Caco-2 (cell line): Measurements from ENCODE around the gene DNAH8. TPM values are rescaled to one million over a fixed set of nuclear protein-coding genes. Genes with fewer than 3 reads are reported as not detected.

Experiments
- BruUV-seq: library from RNA; stranded (reverse); fragments of 400-500 nt; replicated peaks from 2 replicates; lab custom pipeline; 2021; lab: Mats Ljungman, UMichigan
- CTCF ChIA-PET: fragments of 300-600 bp; sonication (Branson Sonifier 250); formaldehyde crosslinking; loops from one replicate; lab custom pipeline; 2022; ENCODE audit warnings: antibody characterized with exemption; lab: Charles Lee
- POLR2A ChIA-PET: fragments of 300-600 bp; sonication (Branson Sonifier 250); formaldehyde crosslinking; loops from one replicate; lab custom pipeline; 2022; ENCODE audit warnings: antibody characterized with exemption; lab: Charles Lee
- DNase-seq, 2 experiments: peaks; one replicate each; pipeline versions ENCODE4 v3.0.0 to v3.0.0-alpha.2; 2020 to 2022
- H3K27me3 ChIP-seq: replicated peaks from 2 replicates; pipeline ENCODE4 v1.6.0; 2011; ENCODE audit warnings: low read length; ENCODE audit not compliant: control insufficient read depth, insufficient read depth
- H3K36me3 ChIP-seq: 2 replicates; pipeline ENCODE4 v1.5.1; 2011; ENCODE audit warnings: low read length; ENCODE audit not compliant: control insufficient read depth, insufficient read depth
- H3K4me1 ChIP-seq: fragments of 250-450 bp; sonication (Bioruptor Pico); 2 replicates; pipeline ENCODE4 v1.5.1; 2020; ENCODE audit warnings: mild to moderate bottlenecking
- H3K4me3 ChIP-seq: 2 replicates; pipeline ENCODE4 v1.5.1; 2011; ENCODE audit warnings: low read depth, mild to moderate bottlenecking, control low read depth, low read length
- H3K9me3 ChIP-seq: fragments of 250-450 bp; sonication (Bioruptor Pico); 2 replicates; pipeline ENCODE4 v1.5.1; 2020; ENCODE audit warnings: mild to moderate bottlenecking, moderate library complexity
- H3K27ac Mint-ChIP-seq: one replicate; pipeline ENCODE4 v1.8.0; 2022; ENCODE audit warnings: mixed read lengths; ENCODE audit not compliant: unreplicated experiment
- H3K27me3 Mint-ChIP-seq: one replicate; pipeline ENCODE4 v1.8.0; 2022; ENCODE audit warnings: mixed read lengths; ENCODE audit not compliant: insufficient read depth, unreplicated experiment
- H3K36me3 Mint-ChIP-seq: one replicate; pipeline ENCODE4 v1.8.0; 2022; ENCODE audit warnings: mild to moderate bottlenecking, mixed read lengths; ENCODE audit not compliant: insufficient read depth, unreplicated experiment
- H3K4me1 Mint-ChIP-seq: one replicate; pipeline ENCODE4 v1.8.0; 2022; ENCODE audit warnings: low read depth, mixed read lengths; ENCODE audit not compliant: unreplicated experiment
- H3K4me3 Mint-ChIP-seq: one replicate; pipeline ENCODE4 v1.8.0; 2022; ENCODE audit warnings: mild to moderate bottlenecking, moderate library complexity, mixed read lengths; ENCODE audit not compliant: unreplicated experiment
- H3K9me3 Mint-ChIP-seq: one replicate; pipeline ENCODE4 v1.8.0; 2022; ENCODE audit warnings: mixed read lengths; ENCODE audit not compliant: unreplicated experiment
- intact Hi-C: fragments of 100-400 bp; cut with micrococcal nuclease; formaldehyde crosslinking; loops from one replicate; pipeline ENCODE4 v1.10.0; 2022; ENCODE audit not compliant: unreplicated experiment
- total RNA-seq: library from RNA; stranded (reverse); gene quantifications from 2 replicates; pipeline ENCODE4 v1.2.3, GENCODE V29; 2022
- TF ChIP-seq, protein P1 (sequence below), 2 experiments: fragments of 200-600 bp in 1 of 2; IDR thresholded peaks; 1 replicate in 1 of 2; 2 replicates in 1 of 2; pipeline versions ENCODE4 v1.5.1 to v1.8.0; 2011 to 2022; ENCODE audit warnings: antibody characterized with exemption in 1 of 2, control low read depth in 1 of 2, inconsistent platforms in 1 of 2, low read depth in 1 of 2, low read length in 1 of 2, mild to moderate bottlenecking in 1 of 2, moderate library complexity in 1 of 2; ENCODE audit not compliant: insufficient read depth in 1 of 2, severe bottlenecking in 1 of 2, unreplicated experiment in 1 of 2

DNAH8 gene
- total RNA-seq, 1 experiment from 2014 or later: not detected

DNA sequence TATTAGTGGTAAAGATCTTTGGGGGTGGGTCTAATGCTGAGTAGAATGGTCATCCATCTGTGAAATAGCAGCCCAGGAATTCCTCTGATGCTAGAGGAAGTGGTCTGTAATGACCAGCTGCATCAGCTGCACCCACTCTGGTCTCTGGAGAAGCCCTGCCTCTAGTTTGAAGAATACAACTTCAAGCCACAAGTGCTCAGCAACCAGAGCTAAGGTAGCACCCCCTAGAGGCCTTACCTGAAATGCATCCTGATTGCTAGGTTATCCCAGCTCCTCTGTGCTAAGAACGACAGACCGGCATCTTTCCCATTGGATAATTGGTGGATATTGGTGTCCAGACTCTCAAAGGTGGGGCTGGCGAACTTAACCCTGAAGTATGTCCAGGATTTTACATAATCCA is 58.2 kb downstream of the DNAH8 start:
- intact Hi-C loops: no loop called here
- H3K4me3 Mint-ChIP-seq: no peak overlapping the region
- Histone ChIP-seq H3K9me3 (no peaks in the 10 kb centered on the region), H3K4me3 (no peak overlapping the region), H3K4me1 (no peaks in the 10 kb centered on the region), H3K36me3 (no peaks in the 10 kb centered on the region), H3K27me3 (no peaks in the 10 kb centered on the region)
- H3K9me3 Mint-ChIP-seq: no peaks in the 10 kb centered on the region
- no peak overlapping the region for H3K27ac Mint-ChIP-seq
- peaks cover 3% of the 10 kb centered on the region for H3K27me3 Mint-ChIP-seq
- ChIA-PET CTCF (interaction anchor here (0.6 kb wide), 1 partner anchor 117 kb away, joined by 8 read pairs; no protein-coding TSS in a partner anchor), POLR2A (interaction anchor here (0.5 kb wide), 1 partner anchor 70 kb away, joined by 8 read pairs; no protein-coding TSS in a partner anchor)
- no TSS peak for BruUV-seq
- peak in 1 of 2 experiments; percentile 29 for DNase-seq
- no peaks in the 10 kb centered on the region for H3K4me1 Mint-ChIP-seq
- TF ChIP-seq, protein P1, sequence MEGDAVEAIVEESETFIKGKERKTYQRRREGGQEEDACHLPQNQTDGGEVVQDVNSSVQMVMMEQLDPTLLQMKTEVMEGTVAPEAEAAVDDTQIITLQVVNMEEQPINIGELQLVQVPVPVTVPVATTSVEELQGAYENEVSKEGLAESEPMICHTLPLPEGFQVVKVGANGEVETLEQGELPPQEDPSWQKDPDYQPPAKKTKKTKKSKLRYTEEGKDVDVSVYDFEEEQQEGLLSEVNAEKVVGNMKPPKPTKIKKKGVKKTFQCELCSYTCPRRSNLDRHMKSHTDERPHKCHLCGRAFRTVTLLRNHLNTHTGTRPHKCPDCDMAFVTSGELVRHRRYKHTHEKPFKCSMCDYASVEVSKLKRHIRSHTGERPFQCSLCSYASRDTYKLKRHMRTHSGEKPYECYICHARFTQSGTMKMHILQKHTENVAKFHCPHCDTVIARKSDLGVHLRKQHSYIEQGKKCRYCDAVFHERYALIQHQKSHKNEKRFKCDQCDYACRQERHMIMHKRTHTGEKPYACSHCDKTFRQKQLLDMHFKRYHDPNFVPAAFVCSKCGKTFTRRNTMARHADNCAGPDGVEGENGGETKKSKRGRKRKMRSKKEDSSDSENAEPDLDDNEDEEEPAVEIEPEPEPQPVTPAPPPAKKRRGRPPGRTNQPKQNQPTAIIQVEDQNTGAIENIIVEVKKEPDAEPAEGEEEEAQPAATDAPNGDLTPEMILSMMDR (IDR thresholded peaks at IDR 0.05; ENCODE audit: insufficient read depth in 1 of 2, low read depth in 1 of 2, low read length in 1 of 2, severe bottlenecking in 1 of 2, unreplicated experiment in 1 of 2): peak; percentile 31 to 42
- no peaks in the 10 kb centered on the region for H3K36me3 Mint-ChIP-seq

DNA sequence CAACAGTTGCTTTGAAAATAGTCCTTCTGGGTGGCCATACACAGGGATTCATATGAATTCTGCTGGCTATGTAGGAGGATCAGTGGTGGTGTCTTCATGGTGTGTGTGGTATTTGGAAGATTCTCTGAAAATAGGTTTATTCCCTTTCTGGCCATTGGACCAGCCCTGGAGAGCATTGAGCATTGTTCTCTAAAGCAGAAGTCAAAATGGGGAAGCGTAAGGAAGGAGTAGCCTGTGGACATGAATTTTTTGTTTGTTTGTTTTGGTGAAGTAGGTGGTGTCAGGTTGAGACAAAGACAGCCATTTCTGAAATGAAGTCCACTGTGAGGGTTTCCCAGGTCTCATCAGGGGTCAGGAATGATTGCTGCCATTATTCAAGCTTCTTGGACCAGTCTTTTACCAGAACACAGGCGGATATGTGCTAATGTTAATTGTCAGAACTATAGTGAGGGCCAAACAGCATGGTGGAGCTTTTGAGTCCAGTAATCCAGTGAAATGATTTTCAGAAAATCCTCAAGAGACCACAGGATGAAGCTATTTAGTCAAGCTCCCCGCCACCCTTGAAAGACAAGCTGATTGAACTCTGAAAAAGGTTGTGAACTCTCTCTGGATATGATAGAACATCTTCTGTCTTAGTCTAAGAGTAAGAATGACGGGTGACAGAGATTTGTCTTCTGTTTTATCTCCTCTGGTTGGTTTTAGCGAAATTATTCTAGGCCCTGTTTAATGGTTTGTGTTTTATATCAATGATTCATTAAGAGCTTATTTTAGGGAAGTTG is 60.0 kb downstream of the DNAH8 start:
- Mint-ChIP-seq H3K27ac (no peak overlapping the region), H3K4me3 (no peak overlapping the region), H3K4me1 (no peaks in the 10 kb centered on the region), H3K9me3 (no peaks in the 10 kb centered on the region), H3K27me3 (peaks cover 3% of the 10 kb centered on the region), H3K36me3 (no peaks in the 10 kb centered on the region)
- Histone ChIP-seq H3K4me3 (no peak overlapping the region), H3K27me3 (no peaks in the 10 kb centered on the region), H3K9me3 (no peaks in the 10 kb centered on the region), H3K36me3 (no peaks in the 10 kb centered on the region), H3K4me1 (no peaks in the 10 kb centered on the region)
- ChIA-PET CTCF (no interaction called here), POLR2A (no interaction called here)
- TF ChIP-seq, protein P1 (IDR thresholded peaks at IDR 0.05; ENCODE audit: insufficient read depth in 1 of 2, low read depth in 1 of 2, low read length in 1 of 2, severe bottlenecking in 1 of 2, unreplicated experiment in 1 of 2): no peak
- intact Hi-C loops: no loop called here
- no peak for DNase-seq
- no TSS peak for BruUV-seq

DNA sequence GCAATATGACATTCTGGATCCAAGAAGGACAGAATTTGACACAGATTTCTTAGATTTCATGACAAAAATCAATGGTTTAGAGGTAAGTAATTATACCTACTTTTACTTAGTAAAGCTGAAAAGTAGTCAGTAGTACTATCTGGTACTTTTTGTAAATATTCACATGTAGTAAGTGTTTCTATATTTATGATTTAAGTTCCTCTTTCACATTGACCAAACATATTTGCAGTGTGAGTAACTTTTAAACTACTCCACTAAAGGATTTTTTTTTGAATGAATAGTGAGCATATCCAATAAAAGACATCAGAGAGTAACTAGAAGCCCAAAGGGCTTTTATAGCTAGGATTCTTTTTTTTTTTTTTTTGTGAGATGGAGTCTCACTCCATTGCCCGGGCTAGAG is 60.8 kb downstream of the DNAH8 start:
- Mint-ChIP-seq H3K27ac (no peak overlapping the region), H3K4me3 (no peak overlapping the region), H3K9me3 (no peaks in the 10 kb centered on the region), H3K36me3 (no peaks in the 10 kb centered on the region), H3K4me1 (no peaks in the 10 kb centered on the region), H3K27me3 (peaks cover 3% of the 10 kb centered on the region)
- H3K4me1 ChIP-seq: no peaks in the 10 kb centered on the region
- H3K36me3 ChIP-seq: no peaks in the 10 kb centered on the region
- DNase-seq: no peak
- H3K9me3 ChIP-seq: no peaks in the 10 kb centered on the region
- intact Hi-C loops: no loop called here
- no peaks in the 10 kb centered on the region for H3K27me3 ChIP-seq
- TF ChIP-seq, protein P1 (IDR thresholded peaks at IDR 0.05; ENCODE audit: insufficient read depth in 1 of 2, low read depth in 1 of 2, low read length in 1 of 2, severe bottlenecking in 1 of 2, unreplicated experiment in 1 of 2): no peak
- POLR2A ChIA-PET: no interaction called here
- no peak overlapping the region for H3K4me3 ChIP-seq
- CTCF ChIA-PET: no interaction called here
- BruUV-seq: no TSS peak
